ENCODE measurements around the gene CYP2W1.
"Not testable (repeated sequence)": the region's sequence is repeated elsewhere in the genome, so short reads cannot be mapped to it uniquely, and the experiment has no call there.

CYP2W1 gene

DNA sequence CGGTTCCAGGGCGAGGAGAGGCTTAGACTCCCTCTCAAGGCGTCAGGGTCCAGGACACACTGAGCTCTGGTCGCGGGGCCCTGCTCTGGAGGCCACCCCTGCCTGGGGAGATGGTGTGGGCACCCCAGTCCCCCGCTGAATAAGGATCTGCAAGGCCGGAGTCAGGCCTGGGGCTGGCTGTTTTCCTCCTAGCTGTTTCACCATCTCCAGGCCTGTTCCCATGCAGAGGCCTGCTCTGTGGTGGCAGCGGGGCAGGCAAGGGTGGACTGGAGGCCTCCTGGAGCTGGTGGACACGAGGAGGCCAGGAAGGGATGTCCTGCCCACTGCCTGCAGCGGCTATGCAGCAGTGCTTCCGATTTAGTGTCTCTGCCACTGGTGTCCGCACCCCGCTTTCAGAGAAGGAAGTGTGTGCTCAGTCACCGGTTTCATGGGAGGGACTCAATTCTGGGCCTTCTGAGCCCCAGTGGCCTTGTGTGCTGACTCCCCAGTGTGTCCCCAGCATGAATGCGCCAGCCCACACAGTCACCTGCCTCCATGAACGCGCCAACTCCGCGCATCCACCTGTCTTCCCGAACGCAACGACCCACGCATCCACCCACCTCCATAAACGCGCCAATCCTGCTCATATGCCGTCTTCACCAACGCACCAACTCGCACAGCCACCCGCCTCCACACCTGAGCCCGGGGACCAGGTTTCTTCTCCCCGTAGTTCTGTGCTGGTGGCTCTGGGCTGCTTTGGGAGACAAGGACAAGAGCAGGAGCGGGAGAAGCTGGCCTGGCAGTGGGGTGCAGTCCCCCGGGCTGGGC lies 46.9 kb downstream of the CYP2W1 start:
- no peak for DNase-seq (ENCODE audit: low spot score)

- no peak for DNase-seq (ENCODE audit: low spot score)
These were observed 47.6 kb downstream of the CYP2W1 start for GRCh38 chr7:1030444-1031070.

DNA sequence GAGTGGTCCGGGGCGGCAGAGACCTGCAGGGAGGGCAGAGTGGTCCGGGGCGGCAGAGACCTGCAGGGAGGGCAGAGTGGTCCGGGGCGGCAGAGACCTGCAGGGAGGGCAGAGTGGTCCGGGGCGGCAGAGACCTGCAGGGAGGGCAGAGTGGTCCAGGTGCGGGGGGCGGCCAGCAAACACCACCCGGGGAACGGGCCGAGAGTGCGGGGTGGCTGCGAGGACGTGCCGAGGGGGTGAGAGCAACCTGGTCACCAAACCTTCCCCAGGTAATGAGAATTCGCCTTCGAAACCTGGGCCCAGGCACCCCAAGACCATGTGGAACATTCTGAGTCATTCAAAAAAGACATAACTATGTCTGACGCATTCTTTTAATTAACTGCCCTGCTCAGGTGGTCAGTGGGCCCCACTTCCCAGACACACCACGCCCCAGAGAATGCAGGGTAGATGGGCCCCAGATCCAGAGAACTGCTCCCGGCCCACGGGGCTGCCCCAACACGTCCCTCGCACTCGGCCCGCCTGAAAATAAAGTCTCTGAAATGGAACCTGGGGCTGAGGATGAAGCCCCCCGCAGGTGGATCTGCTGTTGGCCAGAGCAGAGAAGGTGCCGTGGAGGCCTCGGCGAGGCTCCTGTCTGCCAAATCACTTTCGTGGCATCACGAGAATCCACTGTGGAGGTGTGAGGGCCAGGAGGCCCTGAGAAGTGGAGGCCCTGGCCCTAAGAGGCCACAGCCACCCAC lies 48.9 kb downstream of the CYP2W1 start:
- DNase-seq (ENCODE audit: low spot score) = no peak

DNA sequence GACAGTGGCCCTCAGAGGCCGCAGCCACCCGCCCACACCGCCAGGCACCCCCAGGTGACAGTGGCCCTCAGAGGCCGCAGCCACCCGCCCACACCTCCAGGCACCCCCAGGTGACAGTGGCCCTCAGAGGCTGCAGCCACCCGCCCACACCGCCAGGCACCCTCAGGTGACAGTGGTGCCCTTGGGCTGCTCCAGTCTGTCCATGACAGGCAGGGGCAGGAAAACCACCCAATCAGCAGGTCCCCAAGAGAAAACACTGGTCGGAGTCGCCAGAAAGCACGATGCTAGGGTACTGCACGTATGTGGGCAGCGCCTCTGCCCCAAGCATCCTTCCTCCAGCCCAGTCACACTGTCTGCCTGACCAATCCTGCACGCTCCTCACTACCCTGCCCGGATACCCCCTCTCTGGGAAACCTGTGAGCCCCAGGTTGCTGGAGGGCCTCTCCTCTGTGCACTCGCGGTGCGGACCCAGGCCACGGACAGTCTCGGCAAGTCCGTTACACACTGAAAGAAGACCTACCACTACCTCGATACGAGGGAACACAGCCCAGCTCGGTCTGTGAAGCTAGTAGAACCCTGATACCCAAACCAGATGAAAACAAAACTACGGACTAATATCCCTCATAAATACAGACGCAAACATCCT lies 49.7 kb downstream of the CYP2W1 start:
- no peak for DNase-seq (ENCODE audit: low spot score)

- no peak for DNase-seq (ENCODE audit: low spot score)
These were observed 50.7 kb downstream of the CYP2W1 start for GRCh38 chr7:1033546-1034145.

- DNase-seq (ENCODE audit: low spot score) = not testable (repeated sequence)
These were observed 51.8 kb downstream of the CYP2W1 start for GRCh38 chr7:1034769-1035168.

DNA sequence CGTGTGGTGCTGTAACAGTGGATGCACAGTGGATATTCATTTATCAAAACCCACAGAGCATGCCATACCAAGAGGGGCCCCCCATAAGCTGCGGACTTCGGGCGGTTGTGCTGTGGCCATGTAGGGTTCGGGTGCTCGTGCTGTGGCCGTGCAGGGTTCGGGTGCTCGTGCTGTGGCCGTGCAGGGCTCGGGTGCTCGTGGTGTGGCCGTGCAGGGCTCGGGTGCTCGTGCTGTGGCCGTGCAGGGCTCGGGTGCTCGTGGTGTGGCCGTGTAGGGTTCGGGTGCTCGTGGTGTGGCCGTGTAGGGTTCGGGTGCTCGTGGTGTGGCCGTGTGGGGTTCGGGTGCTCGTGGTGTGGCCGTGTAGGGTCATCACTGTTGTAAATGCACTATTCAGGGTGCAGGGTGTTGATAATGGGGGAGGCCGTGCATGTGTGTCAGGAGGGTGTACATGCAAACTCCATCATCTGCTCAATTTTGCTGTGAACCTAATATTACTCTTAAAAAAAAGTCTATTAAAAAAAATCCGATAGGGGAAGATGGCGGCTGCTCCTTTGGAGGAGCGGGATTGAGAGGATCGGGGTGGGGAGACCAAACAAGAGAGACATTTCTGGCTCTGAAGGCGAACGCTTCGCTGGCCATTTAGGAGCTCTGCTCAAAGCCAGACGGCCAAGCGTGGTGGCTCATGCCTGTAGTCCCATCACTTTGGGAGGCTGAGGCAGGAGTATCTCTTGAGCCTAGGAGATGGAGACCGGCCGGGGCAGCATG lies 53.4 kb downstream of the CYP2W1 start:
- not testable (repeated sequence) for DNase-seq (ENCODE audit: low spot score)
